ENCODE data around the gene C11orf24.
A peak's percentile ranks its signal among the peaks of the same experiment; 100 is the strongest.

Gene C11orf24

GRCh38 chr11:68266936-68267880, 4.6 kb downstream of the C11orf24 start:
- no peak overlapping the region for H2BK15ac ChIP-seq (ENCODE audit: low read depth, poor library complexity, severe bottlenecking)
- H2BK5ac ChIP-seq (ENCODE audit: low read depth, low read length, poor library complexity, severe bottlenecking): no peak overlapping the region
- 95% methylated on average over 10 of the region's 12 CpGs for WGBS

GRCh38 chr11:68266121-68266891, 5.5 kb downstream of the C11orf24 start:
- Histone ChIP-seq H3K4me1 (ENCODE audit: control insufficient read depth, insufficient read depth, low read depth, low read length) (peaks cover 14% of the 10 kb centered on the region), H4K91ac (ENCODE audit: low read length) (no peak overlapping the region), H3K4me2 (ENCODE audit: low read length, poor library complexity, severe bottlenecking) (no peak overlapping the region), H3K14ac (ENCODE audit: low read length in 2 of 2) (no peak overlapping the region), H2AFZ (ENCODE audit: low read depth, low read length) (no peak overlapping the region), H2BK5ac (ENCODE audit: low read depth, low read length, poor library complexity, severe bottlenecking) (no peak overlapping the region), H2BK12ac (ENCODE audit: low read length in 2 of 2) (no peak overlapping the region), H3K18ac (ENCODE audit: low read depth in 1 of 2, low read length in 2 of 2) (peak overlapping the region in 1 of 2 experiments; percentile 14), H2AK5ac (ENCODE audit: low read length, severe bottlenecking) (no peak overlapping the region), H3K23ac (ENCODE audit: low read length in 2 of 2) (no peak overlapping the region), H3K27ac (ENCODE audit: low read length, poor library complexity, severe bottlenecking) (no peak overlapping the region), H3K9me3 (ENCODE audit: control insufficient read depth, low read length) (no peaks in the 10 kb centered on the region), H3K79me1 (replicated peaks; ENCODE audit: low read length, poor library complexity, severe bottlenecking) (peaks cover 26% of the 10 kb centered on the region), H4K8ac (ENCODE audit: low read length) (no peak overlapping the region), H3K9ac (ENCODE audit: low read length) (no peak overlapping the region), H2BK120ac (ENCODE audit: low read depth, low read length) (no peak overlapping the region), H3K27me3 (ENCODE audit: control insufficient read depth in 1 of 2, insufficient read depth in 1 of 2, low read length in 2 of 2) (no peaks in the 10 kb centered on the region), H2BK15ac (ENCODE audit: low read depth, poor library complexity, severe bottlenecking) (no peak overlapping the region), H3K36me3 (ENCODE audit: control insufficient read depth in 1 of 2, insufficient read depth in 2 of 2, low read depth in 1 of 2, low read length in 2 of 2) (peaks cover 66 to 70% of the 10 kb centered on the region in 2 experiments), H3K4me3 (ENCODE audit: insufficient read depth in 1 of 2, low read depth in 1 of 2, low read length in 2 of 2) (no peak overlapping the region), H3K4ac (ENCODE audit: low read depth in 1 of 2, low read length in 2 of 2) (no peak overlapping the region)
- DNase-seq: no peak
- 96% methylated on average over 14 of the region's 16 CpGs for WGBS

More at GRCh38 chr11:68266936-68267880, 4.6 kb downstream of the C11orf24 start:
- H3K9me3 ChIP-seq (ENCODE audit: control insufficient read depth, low read length): no peaks in the 10 kb centered on the region
- no peak overlapping the region for H3K4me3 ChIP-seq (ENCODE audit: insufficient read depth in 1 of 2, low read depth in 1 of 2, low read length in 2 of 2)
- no peak overlapping the region for H3K18ac ChIP-seq (ENCODE audit: low read depth in 1 of 2, low read length in 2 of 2)
- H3K14ac ChIP-seq (ENCODE audit: low read length in 2 of 2): no peak overlapping the region
- no peak overlapping the region for H3K23ac ChIP-seq (ENCODE audit: low read length in 2 of 2)
- no peak overlapping the region for H2BK12ac ChIP-seq (ENCODE audit: low read length in 2 of 2)
- H3K4me1 ChIP-seq (ENCODE audit: control insufficient read depth, insufficient read depth, low read depth, low read length): peaks cover 15% of the 10 kb centered on the region
- DNase-seq: peak; percentile 16
- no peak overlapping the region for H3K4ac ChIP-seq (ENCODE audit: low read depth in 1 of 2, low read length in 2 of 2)
- peaks cover 57 to 61% of the 10 kb centered on the region in 2 experiments for H3K36me3 ChIP-seq (ENCODE audit: control insufficient read depth in 1 of 2, insufficient read depth in 2 of 2, low read depth in 1 of 2, low read length in 2 of 2)
- no peak overlapping the region for H2BK120ac ChIP-seq (ENCODE audit: low read depth, low read length)
- no peak overlapping the region for H2AFZ ChIP-seq (ENCODE audit: low read depth, low read length)
- no peak overlapping the region for H2AK5ac ChIP-seq (ENCODE audit: low read length, severe bottlenecking)
- no peak overlapping the region for H3K9ac ChIP-seq (ENCODE audit: low read length)
- peaks cover 26% of the 10 kb centered on the region for H3K79me1 ChIP-seq (replicated peaks; ENCODE audit: low read length, poor library complexity, severe bottlenecking)
- no peak overlapping the region for H4K8ac ChIP-seq (ENCODE audit: low read length)
- no peak overlapping the region for H3K4me2 ChIP-seq (ENCODE audit: low read length, poor library complexity, severe bottlenecking)
- no peak overlapping the region for H3K27ac ChIP-seq (ENCODE audit: low read length, poor library complexity, severe bottlenecking)
- no peak overlapping the region for H4K91ac ChIP-seq (ENCODE audit: low read length)
- H3K27me3 ChIP-seq (ENCODE audit: control insufficient read depth in 1 of 2, insufficient read depth in 1 of 2, low read length in 2 of 2): no peaks in the 10 kb centered on the region

- Histone ChIP-seq H2BK5ac (ENCODE audit: low read depth, low read length, poor library complexity, severe bottlenecking) (no peak overlapping the region), H3K4ac (ENCODE audit: low read depth in 1 of 2, low read length in 2 of 2) (no peak overlapping the region), H2AFZ (ENCODE audit: low read depth, low read length) (no peak overlapping the region), H3K79me1 (replicated peaks; ENCODE audit: low read length, poor library complexity, severe bottlenecking) (peaks cover 26% of the 10 kb centered on the region), H3K9me3 (ENCODE audit: control insufficient read depth, low read length) (no peaks in the 10 kb centered on the region), H3K18ac (ENCODE audit: low read depth in 1 of 2, low read length in 2 of 2) (no peak overlapping the region), H3K27me3 (ENCODE audit: control insufficient read depth in 1 of 2, insufficient read depth in 1 of 2, low read length in 2 of 2) (no peaks in the 10 kb centered on the region), H3K23ac (ENCODE audit: low read length in 2 of 2) (no peak overlapping the region), H4K8ac (ENCODE audit: low read length) (no peak overlapping the region), H3K4me3 (ENCODE audit: insufficient read depth in 1 of 2, low read depth in 1 of 2, low read length in 2 of 2) (no peak overlapping the region), H2BK12ac (ENCODE audit: low read length in 2 of 2) (no peak overlapping the region), H3K36me3 (ENCODE audit: control insufficient read depth in 1 of 2, insufficient read depth in 2 of 2, low read depth in 1 of 2, low read length in 2 of 2) (peaks cover 80% of the 10 kb centered on the region in 2 experiments), H3K4me2 (ENCODE audit: low read length, poor library complexity, severe bottlenecking) (no peak overlapping the region), H2BK15ac (ENCODE audit: low read depth, poor library complexity, severe bottlenecking) (no peak overlapping the region), H4K91ac (ENCODE audit: low read length) (no peak overlapping the region), H2AK5ac (ENCODE audit: low read length, severe bottlenecking) (no peak overlapping the region), H3K4me1 (ENCODE audit: control insufficient read depth, insufficient read depth, low read depth, low read length) (peaks cover 7% of the 10 kb centered on the region), H2BK120ac (ENCODE audit: low read depth, low read length) (no peak overlapping the region), H3K9ac (ENCODE audit: low read length) (no peak overlapping the region), H3K27ac (ENCODE audit: low read length, poor library complexity, severe bottlenecking) (no peak overlapping the region), H3K14ac (ENCODE audit: low read length in 2 of 2) (no peak overlapping the region)
- 96% methylated on average over 13 of the region's 13 CpGs for WGBS
- no peak for DNase-seq
These were observed 6.8 kb downstream of the C11orf24 start for GRCh38 chr11:68264741-68265540.
